GM20431 (cell line): ENCODE data around the gene OTOA.
"Not testable (repeated sequence)": the region's sequence is repeated elsewhere in the genome, so short reads cannot be mapped to it uniquely, and the experiment has no call there.

Experiments
- in situ Hi-C: fragments of 300-500 bp; cut with MseI, MboI; formaldehyde crosslinking; loops from one replicate; pipeline ENCODE4 v1.15.0; 2020; ENCODE audit warnings: low sequenced_read_pairs; ENCODE audit not compliant: unreplicated experiment

OTOA gene

GRCh38 chr16:21773207-21773553 is 109.4 kb downstream of the OTOA start:
- in situ Hi-C loops: not testable (repeated sequence)

DNA sequence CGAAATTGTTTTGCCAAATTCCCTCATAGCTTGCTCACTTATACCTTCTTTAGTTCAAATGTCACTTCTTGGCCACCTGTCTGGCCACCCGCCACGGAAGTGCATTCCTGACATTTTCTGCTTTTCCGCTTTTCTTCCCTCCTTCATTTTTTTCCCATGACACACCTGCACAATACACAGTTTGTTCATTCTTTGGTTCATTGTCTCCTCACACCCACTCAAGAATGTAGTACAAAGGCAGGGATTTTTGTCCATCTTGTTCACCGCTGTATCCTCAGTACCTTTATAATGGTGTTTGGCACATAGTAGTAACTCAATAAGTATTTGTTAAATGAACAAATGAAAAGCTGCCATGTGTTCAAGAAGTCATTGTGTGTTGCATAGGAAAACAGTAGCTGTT is 116.8 kb downstream of the OTOA start:
- in situ Hi-C loops: not testable (repeated sequence)

- in situ Hi-C loops: not testable (repeated sequence)
Observed at GRCh38 chr16:21790506-21790905, 126.7 kb downstream of the OTOA start.

GRCh38 chr16:21793310-21793709 is 129.5 kb downstream of the OTOA start:
- in situ Hi-C loops: not testable (repeated sequence)

GRCh38 chr16:21798601-21799000 is 134.8 kb downstream of the OTOA start:
- in situ Hi-C loops: not testable (repeated sequence)

DNA sequence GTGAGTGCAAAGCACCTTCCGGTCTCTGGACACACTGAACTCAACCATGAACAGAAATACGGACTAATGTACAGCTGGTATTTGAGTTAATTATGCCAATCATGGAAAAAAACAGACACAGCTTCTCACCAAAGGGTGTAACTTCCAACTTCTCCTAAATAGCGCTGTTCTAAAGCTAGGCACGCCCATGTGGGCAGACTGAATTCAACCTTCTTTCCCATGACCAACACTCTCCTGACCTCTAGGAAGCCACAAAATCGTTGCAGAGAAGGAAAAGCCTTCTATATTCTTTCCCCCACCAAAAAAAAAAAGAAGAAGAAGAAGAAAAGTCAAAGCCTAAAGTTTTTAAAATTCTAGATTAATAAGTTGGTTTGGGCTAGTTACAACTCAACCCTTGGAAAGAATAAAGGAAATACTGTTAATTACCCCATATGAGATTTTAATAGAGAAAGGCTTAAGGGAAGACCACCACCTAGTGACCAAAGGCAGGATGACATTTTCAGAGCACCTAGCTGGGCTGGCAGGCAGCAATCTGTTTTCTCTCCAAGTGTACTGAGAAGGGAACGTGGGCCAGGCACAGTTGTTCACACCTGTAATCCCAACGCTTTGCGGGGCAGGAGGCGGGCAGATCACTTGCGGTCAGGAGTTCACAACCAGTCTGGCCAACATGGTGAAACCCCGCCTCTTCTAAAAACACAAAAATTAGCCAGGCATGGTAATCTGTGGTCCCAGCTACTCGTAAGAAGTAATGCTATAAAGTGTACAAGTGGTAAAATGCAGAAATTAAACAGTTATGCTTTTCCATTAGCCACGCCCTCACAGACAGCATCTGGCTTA is 138.0 kb downstream of the OTOA start:
- in situ Hi-C loops: not testable (repeated sequence)

- in situ Hi-C loops: not testable (repeated sequence)
Observed at GRCh38 chr16:21802375-21802663, 138.6 kb downstream of the OTOA start.
